ENCODE data around the gene PLAAT3. TPM values are rescaled to one million over a fixed set of nuclear protein-coding genes. Genes with fewer than 3 reads are reported as not detected.
"Not testable (repeated sequence)": the region's sequence is repeated elsewhere in the genome, so short reads cannot be mapped to it uniquely, and the experiment has no call there.

Gene PLAAT3
- total and polyA plus RNA-seq, 7 experiments from 2014 or later: 0.92 to 10.3 (median 2.0) TPM

- Histone ChIP-seq H3K4me3 (ENCODE audit: low read length) (no peak overlapping the region), H3K9me3 (ENCODE audit: control insufficient read depth in 2 of 3, low read length in 3 of 3) (no peaks in the 10 kb centered on the region), H3K27ac (ENCODE audit: low read depth, low read length) (no peak overlapping the region), H3K36me3 (ENCODE audit: control insufficient read depth in 2 of 3, insufficient read depth in 3 of 3, low read length in 3 of 3) (no peaks in the 10 kb centered on the region), H3K4me1 (ENCODE audit: control insufficient read depth in 2 of 2, insufficient read depth in 2 of 2, low read length in 2 of 2) (no peaks in the 10 kb centered on the region), H3K27me3 (ENCODE audit: control insufficient read depth in 2 of 2, insufficient read depth in 2 of 2, low read length in 2 of 2) (no peaks in the 10 kb centered on the region)
- Mint-ChIP-seq H3K27ac (no peak overlapping the region), H3K4me1 (peaks cover 0 to 9% (median 7%) of the 10 kb centered on the region in 7 donors), H3K36me3 (no peaks in the 10 kb centered on the region), H3K27me3 (peaks cover 0 to 5% (median 0%) of the 10 kb centered on the region in 5 donors), H3K9me3 (no peaks in the 10 kb centered on the region), H3K4me3 (no peak overlapping the region)
- ATAC-seq (peak; percentile 58), DNase-seq (no peak)
- ChIA-PET POLR2A (no interaction called here), CTCF (no interaction called here)
- intact Hi-C loops (cut with micrococcal nuclease): no loop called here
Observed at GRCh38 chr11:63621071-63621470, 6.8 kb upstream of the PLAAT3 start.

DNA sequence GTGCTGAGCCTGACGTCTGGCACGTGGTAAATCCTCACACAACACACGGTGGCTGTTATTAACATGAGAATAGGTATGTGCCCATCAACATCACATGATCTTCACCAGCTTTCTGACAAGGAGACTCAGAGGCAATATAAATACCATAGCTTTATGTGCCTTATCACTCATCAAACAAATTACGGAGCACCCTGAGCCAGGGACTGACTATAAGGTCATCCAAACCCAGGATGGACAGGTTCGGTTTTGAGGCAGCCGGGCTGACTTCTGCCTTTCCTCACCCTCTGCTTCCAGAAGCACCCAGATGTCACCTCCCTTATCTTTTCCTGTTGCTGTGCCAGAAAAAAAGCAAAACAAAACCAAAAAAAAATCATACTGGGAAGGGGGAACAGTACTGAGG is 5.7 kb upstream of the PLAAT3 start:
- no peaks in the 10 kb centered on the region for H3K27me3 ChIP-seq (ENCODE audit: control insufficient read depth in 2 of 2, insufficient read depth in 2 of 2, low read length in 2 of 2)
- no peak overlapping the region for H3K4me3 ChIP-seq (ENCODE audit: low read length)
- Mint-ChIP-seq H3K36me3 (no peaks in the 10 kb centered on the region), H3K9me3 (no peaks in the 10 kb centered on the region), H3K27ac (no peak overlapping the region), H3K4me3 (no peak overlapping the region), H3K27me3 (peaks cover 0 to 5% (median 0%) of the 10 kb centered on the region in 5 donors), H3K4me1 (peaks cover 0 to 9% (median 7%) of the 10 kb centered on the region in 7 donors)
- no peaks in the 10 kb centered on the region for H3K4me1 ChIP-seq (ENCODE audit: control insufficient read depth in 2 of 2, insufficient read depth in 2 of 2, low read length in 2 of 2)
- no peaks in the 10 kb centered on the region for H3K36me3 ChIP-seq (ENCODE audit: control insufficient read depth in 2 of 3, insufficient read depth in 3 of 3, low read length in 3 of 3)
- ATAC-seq: no peak
- DNase-seq: no peak
- intact Hi-C loops (cut with micrococcal nuclease): no loop called here
- POLR2A ChIA-PET: no interaction called here
- CTCF ChIA-PET: interaction anchor here (0.7 kb wide), 1 partner anchor 14 kb away, joined by 3 read pairs; no protein-coding TSS in a partner anchor
- H3K27ac ChIP-seq (ENCODE audit: low read depth, low read length): no peak overlapping the region
- no peaks in the 10 kb centered on the region for H3K9me3 ChIP-seq (ENCODE audit: control insufficient read depth in 2 of 3, low read length in 3 of 3)

DNA sequence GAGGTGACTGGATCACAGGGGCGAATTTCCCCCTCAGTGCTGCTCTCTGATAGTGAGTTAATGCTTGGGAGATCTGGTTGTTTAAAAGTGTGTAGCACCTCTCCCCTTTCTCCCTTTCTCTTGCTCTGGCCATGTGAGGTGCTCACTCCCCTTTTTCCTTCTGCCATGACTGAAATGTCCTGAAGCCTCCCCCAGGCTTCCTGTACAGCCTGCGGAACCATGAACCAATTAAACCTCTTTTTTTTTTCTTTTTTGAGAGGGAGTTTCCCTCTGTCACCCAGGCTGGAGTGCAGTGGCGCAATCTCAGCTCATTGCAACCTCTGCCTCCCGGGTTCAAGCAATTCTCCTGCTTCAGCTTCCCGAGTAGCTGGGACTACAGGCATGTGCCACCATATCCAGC is 3.5 kb upstream of the PLAAT3 start:
- H3K9me3 ChIP-seq (ENCODE audit: control insufficient read depth in 2 of 3, low read length in 3 of 3); DNase-seq; H3K27ac ChIP-seq (ENCODE audit: low read depth, low read length); ATAC-seq; POLR2A ChIA-PET; H3K4me1 ChIP-seq (ENCODE audit: control insufficient read depth in 2 of 2, insufficient read depth in 2 of 2, low read length in 2 of 2); H3K27me3 ChIP-seq (ENCODE audit: control insufficient read depth in 2 of 2, insufficient read depth in 2 of 2, low read length in 2 of 2); intact Hi-C loops (cut with micrococcal nuclease); CTCF ChIA-PET; H3K9me3 Mint-ChIP-seq; H3K36me3 Mint-ChIP-seq; H3K4me3 ChIP-seq (ENCODE audit: low read length); H3K4me3 Mint-ChIP-seq; H3K36me3 ChIP-seq (ENCODE audit: control insufficient read depth in 2 of 3, insufficient read depth in 3 of 3, low read length in 3 of 3): not testable (repeated sequence)
- H3K4me1 Mint-ChIP-seq: peaks cover 0 to 24% (median 12%) of the 10 kb centered on the region in 7 donors
- peaks cover 0 to 12% (median 0%) of the 10 kb centered on the region in 5 donors for H3K27me3 Mint-ChIP-seq
- H3K27ac Mint-ChIP-seq: peak overlapping the region in 1 of 9 donors; percentile 55

GRCh38 chr11:63616953-63617352 is 2.7 kb upstream of the PLAAT3 start:
- peaks cover 0 to 26% (median 13%) of the 10 kb centered on the region in 7 donors for H3K4me1 Mint-ChIP-seq
- CTCF ChIA-PET: interaction anchor here (1.2 kb wide), 1 partner anchor 39 kb away, joined by 4 read pairs; no protein-coding TSS in a partner anchor
- no peak overlapping the region for H3K27ac Mint-ChIP-seq
- DNase-seq (no peak), ATAC-seq (no peak)
- Histone ChIP-seq H3K27ac (ENCODE audit: low read depth, low read length) (no peak overlapping the region), H3K36me3 (ENCODE audit: control insufficient read depth in 2 of 3, insufficient read depth in 3 of 3, low read length in 3 of 3) (no peaks in the 10 kb centered on the region), H3K4me3 (ENCODE audit: low read length) (no peak overlapping the region), H3K9me3 (ENCODE audit: control insufficient read depth in 2 of 3, low read length in 3 of 3) (no peaks in the 10 kb centered on the region), H3K4me1 (ENCODE audit: control insufficient read depth in 2 of 2, insufficient read depth in 2 of 2, low read length in 2 of 2) (peaks cover 0 to 3% of the 10 kb centered on the region in 2 donors), H3K27me3 (ENCODE audit: control insufficient read depth in 2 of 2, insufficient read depth in 2 of 2, low read length in 2 of 2) (no peaks in the 10 kb centered on the region)
- POLR2A ChIA-PET: no interaction called here
- H3K9me3 Mint-ChIP-seq: no peaks in the 10 kb centered on the region
- H3K36me3 Mint-ChIP-seq: no peaks in the 10 kb centered on the region
- H3K27me3 Mint-ChIP-seq: peaks cover 0 to 18% (median 0%) of the 10 kb centered on the region in 5 donors
- intact Hi-C loops (cut with micrococcal nuclease): no loop called here
- H3K4me3 Mint-ChIP-seq: no peak overlapping the region

DNA sequence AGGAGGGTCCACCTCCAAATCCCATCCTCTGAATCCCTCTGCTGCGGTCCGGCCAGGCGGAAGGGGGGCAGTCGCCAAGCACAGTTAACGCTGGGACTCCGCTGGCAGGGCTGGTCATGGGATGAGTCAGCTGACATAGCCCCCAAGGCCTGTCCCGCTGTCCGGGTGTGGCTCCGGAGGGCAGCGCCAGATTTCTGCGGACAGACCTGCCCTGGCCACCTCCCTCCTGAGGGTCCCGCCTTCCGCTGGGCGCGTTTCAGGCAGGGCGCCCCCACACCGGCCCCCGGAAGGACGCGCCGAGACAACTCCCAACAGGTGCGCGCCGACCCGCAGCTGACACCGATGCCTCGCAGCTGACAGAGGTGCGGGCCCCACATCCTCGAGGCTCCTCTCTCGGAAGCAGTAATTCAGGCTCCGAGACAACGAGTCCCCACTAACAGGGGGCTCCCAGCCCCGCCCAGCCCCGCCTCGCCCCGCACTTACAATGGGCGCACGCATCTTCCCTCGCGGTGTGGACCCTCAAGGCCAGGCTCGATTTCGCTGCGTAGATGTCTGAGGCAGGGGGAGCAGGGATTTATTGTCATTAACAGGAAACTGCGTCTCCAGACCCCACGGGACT is 607 bp downstream of the PLAAT3 start:
- Histone ChIP-seq H3K4me1 (ENCODE audit: control insufficient read depth in 2 of 2, insufficient read depth in 2 of 2, low read length in 2 of 2) (peaks cover 0 to 3% of the 10 kb centered on the region in 2 donors), H3K27me3 (ENCODE audit: control insufficient read depth in 2 of 2, insufficient read depth in 2 of 2, low read length in 2 of 2) (no peaks in the 10 kb centered on the region), H3K4me3 (ENCODE audit: low read length) (peak overlapping the region; percentile 75), H3K36me3 (ENCODE audit: control insufficient read depth in 2 of 3, insufficient read depth in 3 of 3, low read length in 3 of 3) (no peaks in the 10 kb centered on the region), H3K27ac (ENCODE audit: low read depth, low read length) (peak overlapping the region; percentile 35), H3K9me3 (ENCODE audit: control insufficient read depth in 2 of 3, low read length in 3 of 3) (no peaks in the 10 kb centered on the region)
- Mint-ChIP-seq H3K36me3 (no peaks in the 10 kb centered on the region), H3K27me3 (peaks cover 0 to 31% (median 0%) of the 10 kb centered on the region in 5 donors), H3K27ac (peak overlapping the region in 8 of 9 donors; percentile 12 to 74 (median 58)), H3K4me3 (peak overlapping the region; percentile 82 to 89 (median 86)), H3K4me1 (peaks cover 0 to 26% (median 12%) of the 10 kb centered on the region in 7 donors), H3K9me3 (no peaks in the 10 kb centered on the region)
- ATAC-seq (peak; percentile 75), DNase-seq (peak in 8 of 9 donors; percentile 13 to 49 (median 33))
- POLR2A ChIA-PET: no interaction called here
- intact Hi-C loops (cut with micrococcal nuclease): loop anchor here (1.0 to 5.0 kb wide), 6 partner anchors 41 to 83 kb away; partner anchors contain the start of gene ATL3 (in 1 of the 2)
- CTCF ChIA-PET: no interaction called here

GRCh38 chr11:63612181-63612580 is 2.1 kb downstream of the PLAAT3 start:
- Histone ChIP-seq H3K36me3 (ENCODE audit: control insufficient read depth in 2 of 3, insufficient read depth in 3 of 3, low read length in 3 of 3) (no peaks in the 10 kb centered on the region), H3K27ac (ENCODE audit: low read depth, low read length) (no peak overlapping the region), H3K4me1 (ENCODE audit: control insufficient read depth in 2 of 2, insufficient read depth in 2 of 2, low read length in 2 of 2) (peaks cover 0 to 3% of the 10 kb centered on the region in 2 donors), H3K9me3 (ENCODE audit: control insufficient read depth in 2 of 3, low read length in 3 of 3) (no peaks in the 10 kb centered on the region), H3K4me3 (ENCODE audit: low read length) (no peak overlapping the region), H3K27me3 (ENCODE audit: control insufficient read depth in 2 of 2, insufficient read depth in 2 of 2, low read length in 2 of 2) (no peaks in the 10 kb centered on the region)
- DNase-seq (no peak), ATAC-seq (no peak)
- H3K9me3 Mint-ChIP-seq: no peaks in the 10 kb centered on the region
- peaks cover 0 to 31% (median 0%) of the 10 kb centered on the region in 5 donors for H3K27me3 Mint-ChIP-seq
- H3K36me3 Mint-ChIP-seq: no peaks in the 10 kb centered on the region
- ChIA-PET CTCF (interaction anchor here (0.6 kb wide), 1 partner anchor 66 kb away, joined by 3 read pairs; no protein-coding TSS in a partner anchor), POLR2A (interaction anchor here (0.6 kb wide), 1 partner anchor 10 kb away, joined by 3 read pairs; no protein-coding TSS in a partner anchor)
- H3K27ac Mint-ChIP-seq: peak overlapping the region in 1 of 9 donors; percentile 36
- intact Hi-C loops (cut with micrococcal nuclease): loop anchor here (2.0 to 5.0 kb wide), 5 partner anchors 40 to 81 kb away; no protein-coding TSS in a partner anchor
- H3K4me3 Mint-ChIP-seq: no peak overlapping the region
- H3K4me1 Mint-ChIP-seq: peaks cover 0 to 23% (median 12%) of the 10 kb centered on the region in 7 donors

DNA sequence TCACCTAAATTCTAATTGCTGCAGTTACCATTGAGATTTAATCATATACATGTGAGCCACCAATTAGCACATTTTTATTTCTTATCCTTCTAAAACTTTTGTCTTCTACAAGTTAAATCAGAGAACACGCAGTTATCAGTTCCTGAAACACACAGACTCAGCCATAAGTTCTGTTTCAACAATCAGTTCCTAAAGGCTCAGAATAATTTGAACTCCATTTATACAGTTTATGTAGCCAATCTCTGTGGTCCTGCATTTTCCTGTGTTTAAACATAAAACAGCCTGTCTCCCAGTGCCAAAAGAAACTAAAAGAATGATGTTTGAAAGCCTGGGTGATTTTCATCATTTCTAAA is 2.9 kb downstream of the PLAAT3 start:
- H3K9me3 ChIP-seq (ENCODE audit: control insufficient read depth in 2 of 3, low read length in 3 of 3): no peaks in the 10 kb centered on the region
- H3K4me1 Mint-ChIP-seq: peaks cover 0 to 27% (median 12%) of the 10 kb centered on the region in 7 donors
- peaks cover 0 to 3% of the 10 kb centered on the region in 2 donors for H3K4me1 ChIP-seq (ENCODE audit: control insufficient read depth in 2 of 2, insufficient read depth in 2 of 2, low read length in 2 of 2)
- H3K4me3 Mint-ChIP-seq: no peak overlapping the region
- CTCF ChIA-PET: no interaction called here
- ATAC-seq (no peak), DNase-seq (no peak)
- no peak overlapping the region for H3K4me3 ChIP-seq (ENCODE audit: low read length)
- no peaks in the 10 kb centered on the region for H3K27me3 ChIP-seq (ENCODE audit: control insufficient read depth in 2 of 2, insufficient read depth in 2 of 2, low read length in 2 of 2)
- peaks cover 0 to 31% (median 0%) of the 10 kb centered on the region in 5 donors for H3K27me3 Mint-ChIP-seq
- H3K36me3 Mint-ChIP-seq: no peaks in the 10 kb centered on the region
- intact Hi-C loops (cut with micrococcal nuclease): loop anchor here (5.0 kb wide), 4 partner anchors 39 to 79 kb away; no protein-coding TSS in a partner anchor
- peak overlapping the region in 1 of 9 donors; percentile 62 for H3K27ac Mint-ChIP-seq
- POLR2A ChIA-PET: no interaction called here
- no peaks in the 10 kb centered on the region for H3K9me3 Mint-ChIP-seq
- no peak overlapping the region for H3K27ac ChIP-seq (ENCODE audit: low read depth, low read length)
- H3K36me3 ChIP-seq (ENCODE audit: control insufficient read depth in 2 of 3, insufficient read depth in 3 of 3, low read length in 3 of 3): no peaks in the 10 kb centered on the region

All from naive thymus-derived CD4-positive, alpha-beta T cell (primary cell).